K562 (cell line): ENCODE results near the gene SARS1. TPM values are rescaled to one million over a fixed set of nuclear protein-coding genes. Genes with fewer than 3 reads are reported as not detected.
A peak's percentile ranks its signal among the peaks of the same experiment; 100 is the strongest.

Experiments used
- ATAC-seq: fragments of 200-7000 bp; cut with Tn5 transposase; 3 replicates; pipeline ENCODE4 v1.9.1; 2020; ENCODE audit warnings: moderate library complexity
- BruUV-seq: library from RNA; stranded (reverse); fragments of 400-500 nt; replicated peaks from 2 replicates; lab custom pipeline; 2021; lab: Mats Ljungman, UMichigan
- CTCF ChIA-PET: fragments of 300-600 bp; formaldehyde crosslinking; extraction: SDS; loops from one replicate; lab custom pipeline; 2021; ENCODE audit warnings: low intra/inter-chr PET ratio; lab: Yijun Ruan, JAX
- POLR2A ChIA-PET: fragments of 300-600, 350-650 bp; sonication (Branson Sonifier 250); formaldehyde crosslinking; extraction: SDS; loops from one replicate; lab custom pipeline; 2021; ENCODE audit warnings: antibody characterized with exemption, inconsistent platforms; lab: Yijun Ruan, JAX
- DNase-seq, 4 experiments: peaks; one replicate each; pipeline versions ENCODE4 v3.0.0 to v3.0.0-alpha.2; 2011 to 2018; ENCODE audit warnings: low spot score in 3 of 4, mixed read lengths in 3 of 4; ENCODE audit errors: extremely low read depth in 1 of 4
- FAIRE-seq: peaks from 2 replicates; lab custom pipeline; 2011; peaks lifted over from hg19 to GRCh38; lab: Jason Lieb, UNC
- H2AFZ ChIP-seq: 2 replicates; pipeline ENCODE4 v1.6.0; 2011; ENCODE audit warnings: low read depth, low read length, control low read depth, inconsistent platforms
- H3K27ac ChIP-seq: fragments of 200-600 bp; 3 replicates; pipeline ENCODE4 v1.8.0; 2011; ENCODE audit warnings: low read depth, mild to moderate bottlenecking, control low read depth, inconsistent platforms, low read length, moderate library complexity, mixed read lengths; ENCODE audit errors: extremely low read depth
- H3K27me3 ChIP-seq, 2 experiments: fragments of 300-600 bp in 1 of 2; 2 replicates in 1 of 2; 3 replicates in 1 of 2; pipeline versions ENCODE4 v1.6.0 to v1.8.0; 2011; ENCODE audit warnings: inconsistent platforms in 2 of 2, low read length in 2 of 2, mild to moderate bottlenecking in 1 of 2, mixed read lengths in 1 of 2, moderate library complexity in 1 of 2; ENCODE audit not compliant: control insufficient read depth in 2 of 2, insufficient read depth in 2 of 2
- H3K36me3 ChIP-seq: fragments of 300-600 bp; 3 replicates; pipeline ENCODE4 v1.8.0; 2011; ENCODE audit warnings: mild to moderate bottlenecking, low read length, inconsistent platforms; ENCODE audit not compliant: control insufficient read depth, insufficient read depth
- H3K4me1 ChIP-seq, 2 experiments: fragments of 200-600 bp in 1 of 2; replicated peaks in 1 of 2; 2 replicates in 1 of 2; 3 replicates in 1 of 2; pipeline versions ENCODE4 v1.5.1 to v1.8.0; 2011; ENCODE audit warnings: inconsistent platforms in 2 of 2, low read length in 2 of 2, mild to moderate bottlenecking in 1 of 2, mixed read lengths in 1 of 2, moderate library complexity in 1 of 2; ENCODE audit not compliant: control insufficient read depth in 2 of 2, insufficient read depth in 2 of 2
- H3K4me2 ChIP-seq: 2 replicates; pipeline ENCODE4 v1.6.1; 2011; ENCODE audit warnings: low read length, control low read depth, inconsistent platforms, mixed read lengths; ENCODE audit not compliant: insufficient read depth
- H3K4me3 ChIP-seq: fragments of 200-600 bp; sonication (generic), shearing (Covaris generic); 2 replicates; pipeline ENCODE4 v1.5.1; 2016; ENCODE audit warnings: control low read depth, inconsistent platforms
- H3K79me2 ChIP-seq: fragments of 200-600 bp; 3 replicates; pipeline ENCODE4 v1.8.0; 2011; ENCODE audit warnings: low read length, inconsistent platforms; ENCODE audit not compliant: control insufficient read depth, insufficient read depth
- H3K9ac ChIP-seq, 2 experiments: 2 replicates each; pipeline versions ENCODE4 v1.6.0 to v1.6.1; 2011; ENCODE audit warnings: low read depth in 2 of 2, low read length in 2 of 2, control low read depth in 1 of 2, inconsistent platforms in 1 of 2, mild to moderate bottlenecking in 1 of 2, mixed read lengths in 1 of 2; ENCODE audit not compliant: insufficient read depth in 1 of 2
- H3K9me1 ChIP-seq: one replicate; pipeline ENCODE4 v1.6.0; 2011; ENCODE audit warnings: inconsistent platforms, mild to moderate bottlenecking, low read length, moderate library complexity; ENCODE audit not compliant: control insufficient read depth, insufficient read depth
- H3K9me3 ChIP-seq: replicated peaks from 2 replicates; pipeline ENCODE4 v1.5.1; 2011; ENCODE audit warnings: low read depth, low read length, inconsistent platforms; ENCODE audit not compliant: control insufficient read depth, insufficient read depth
- H4K20me1 ChIP-seq: replicated peaks from 2 replicates; pipeline ENCODE4 v1.6.1; 2011; ENCODE audit warnings: low read length, inconsistent platforms, mixed read lengths; ENCODE audit not compliant: control insufficient read depth, insufficient read depth
- CBX1 ChIP-seq: sonication (generic); IDR thresholded peaks from 2 replicates; pipeline ENCODE4 v1.6.1; 2016; ENCODE audit warnings: antibody characterized with exemption, low read depth, mild to moderate bottlenecking
- HMG20A ChIP-seq: fragments of 450-650 bp; formaldehyde crosslinking; conservative IDR thresholded peaks from 2 replicates; pipeline ENCODE4 v1.4.0; 2020; ENCODE audit warnings: mild to moderate bottlenecking, mixed read lengths
- HNRNPLL ChIP-seq: fragments of 200-400 bp; formaldehyde crosslinking; IDR thresholded peaks from 2 replicates; pipeline ENCODE4 v1.6.1; 2017; ENCODE audit warnings: low read length, low read depth, mild to moderate bottlenecking; ENCODE audit not compliant: poor library complexity, severe bottlenecking
- RCOR1 ChIP-seq, 2 experiments: IDR thresholded peaks; 2 replicates each; pipeline ENCODE4 v1.6.1; 2012; ENCODE audit warnings: low read depth in 2 of 2, low read length in 2 of 2, borderline replicate concordance in 1 of 2, improper control_type of control experiment in 1 of 2
- SMAD4 ChIP-seq: fragments of 250-450 bp; sonication (Bioruptor Pico); conservative IDR thresholded peaks from 2 replicates; pipeline ENCODE4 v1.8.0; 2021; ENCODE audit warnings: inconsistent platforms, mild to moderate bottlenecking, moderate library complexity
- SP2 ChIP-seq: IDR thresholded peaks from 2 replicates; pipeline ENCODE4 v1.6.1; 2011; ENCODE audit warnings: mild to moderate bottlenecking, low read depth, low read length, moderate library complexity; ENCODE audit not compliant: poor library complexity, severe bottlenecking; ENCODE audit errors: extremely low read depth
- ZNF280A ChIP-seq: fragments of 450-650 bp; IDR thresholded peaks from 2 replicates; pipeline ENCODE4 v1.6.1; 2018; ENCODE audit warnings: mild to moderate bottlenecking, low read depth; ENCODE audit not compliant: partially characterized antibody
- ZNF518B ChIP-seq: fragments of 250-450 bp; sonication (Bioruptor Pico); IDR thresholded peaks from 2 replicates; pipeline ENCODE4 v1.5.0; 2021; ENCODE audit warnings: mild to moderate bottlenecking, moderate library complexity
- WGBS: fragments of 100-300 bp; shearing (Covaris generic); methylation state at CpG from one replicate; pipeline ENCODE4 v1.1.6; 2016; ENCODE audit warnings: low coverage, mixed read lengths; ENCODE audit not compliant: insufficient coverage; ENCODE audit errors: missing lambda C conversion rate; 5-methylcytosine and 5-hydroxymethylcytosine counted together
- in situ Hi-C: fragments of 300-500 bp; cut with MboI; formaldehyde crosslinking; loops from 4 replicates; pipeline ENCODE4 v1.15.0; 2018; ENCODE audit warnings: inconsistent platforms, mixed read lengths
- intact Hi-C: fragments of 100-400 bp; cut with micrococcal nuclease; formaldehyde crosslinking; loops from 2 replicates; pipeline ENCODE4 v1.14.2; 2022
- polyA plus RNA-seq, 8 experiments: library from polyadenylated mRNA; depleted of rRNA in 4 of 8; stranded (reverse) in 5 of 8; unstranded in 3 of 8; fragments of >200 nt; fragmentation: Nextera tagmentation in 2 of 8; fragmentation: Illumina TruSeq in 1 of 8; extraction: Ambion mirVana in 2 of 8; extraction: Trizol in 1 of 8; gene quantifications; 2 replicates each; pipeline versions ENCODE4 v1.2.1 to v1.2.3, GENCODE V29; 2011 to 2014; ENCODE audit warnings: inconsistent platforms in 1 of 8, missing spikeins in 1 of 8
- total RNA-seq, 7 experiments: library from RNA; depleted of rRNA in 6 of 7; stranded (reverse); fragments of >200 nt in 6 of 7; fragmentation: Illumina TruSeq in 2 of 7; extraction: Trizol in 2 of 7; gene quantifications; 2 replicates each; pipeline versions ENCODE4 v1.2.1 to v1.2.3, GENCODE V29; 2011 to 2021; ENCODE audit warnings: low replicate concordance in 1 of 7

Gene SARS1
- total and polyA plus RNA-seq, 9 of the 15 experiments (the other 6 are each of a cell fraction or from before 2014, with no cell fraction given): 221 to 623 (median 254) TPM

- peak; percentile 3 for TF ChIP-seq SP2
- no peak for TF ChIP-seq HNRNPLL
Observed at GRCh38 chr1:109187127-109187526, 26.6 kb upstream of the SARS1 start.

GRCh38 chr1:109188200-109188599, 25.5 kb upstream of the SARS1 start:
- ATAC-seq: no peak
- H3K9me1 ChIP-seq: peaks cover 4% of the 10 kb centered on the region
- H2AFZ ChIP-seq: no peak overlapping the region
- FAIRE-seq: no peak
- H3K27me3 ChIP-seq: no peaks in the 10 kb centered on the region
- H3K9me3 ChIP-seq: no peaks in the 10 kb centered on the region
- no peaks in the 10 kb centered on the region for H3K36me3 ChIP-seq
- POLR2A ChIA-PET: interaction anchor here (0.7 to 2.0 kb wide), 4 partner anchors 15 to 714 kb away, joined by 3 to 13 read pairs (median 4); partner anchors contain the start of gene SARS1
- intact Hi-C loops (no loop called here), in situ Hi-C loops (no loop called here)
- peak overlapping the region in 1 of 2 experiments; percentile 32; a peak in 1 of 4 replicates for H3K9ac ChIP-seq
- no TSS peak for BruUV-seq
- no peaks in the 10 kb centered on the region for H3K79me2 ChIP-seq
- H3K27ac ChIP-seq: no peak overlapping the region
- no peak for DNase-seq
- WGBS: 65% methylated on average over 4 of the region's 4 CpGs
- CTCF ChIA-PET: no interaction called here
- H3K4me3 ChIP-seq: no peak overlapping the region
- peaks cover 34 to 42% of the 10 kb centered on the region in 2 experiments; a peak in 4 of 5 replicates for H3K4me1 ChIP-seq
- no peaks in the 10 kb centered on the region for H4K20me1 ChIP-seq
- H3K4me2 ChIP-seq: no peak overlapping the region
- no peak for TF ChIP-seq ZNF518B (CRISPR knock-in tag)
- TF ChIP-seq RCOR1 (IDR thresholded peaks at IDR 0.05; ENCODE audit: borderline replicate concordance in 1 of 2, low read depth in 2 of 2, low read length in 2 of 2): no peak
- no peak for TF ChIP-seq ZNF280A
- TF ChIP-seq HMG20A (CRISPR knock-in tag): no peak
- no peak for TF ChIP-seq CBX1
- no peak for TF ChIP-seq SMAD4 (CRISPR knock-in tag)

More at GRCh38 chr1:109187127-109187526, 26.6 kb upstream of the SARS1 start:
- in situ Hi-C loops: no loop called here
- no peak for ATAC-seq
- Histone ChIP-seq H3K79me2 (no peaks in the 10 kb centered on the region), H4K20me1 (no peaks in the 10 kb centered on the region), H3K36me3 (no peaks in the 10 kb centered on the region), H3K4me1 (peaks cover 39 to 41% of the 10 kb centered on the region in 2 experiments; a peak in 4 of 5 replicates), H3K4me3 (no peak overlapping the region), H3K4me2 (peak overlapping the region; percentile 58; the same call in 1 of the 2 replicates), H2AFZ (peak overlapping the region; percentile 68), H3K27ac (no peak overlapping the region), H3K9ac (peak overlapping the region in 1 of 2 experiments; percentile 82; a peak in 2 of 4 replicates), H3K27me3 (no peaks in the 10 kb centered on the region), H3K9me3 (no peaks in the 10 kb centered on the region), H3K9me1 (peaks cover 4% of the 10 kb centered on the region)
- WGBS: 38% methylated on average over 5 of the region's 5 CpGs
- peak in 2 of 4 experiments; percentile 48 to 54 for DNase-seq
- ChIA-PET CTCF (no interaction called here), POLR2A (interaction anchor here (0.6 to 2.0 kb wide), 7 partner anchors 10 to 147 kb away, joined by 3 to 13 read pairs (median 4); partner anchors contain the start of gene SARS1)
- BruUV-seq: no TSS peak
- no peak for FAIRE-seq
- intact Hi-C loops: no loop called here
